AG10803 (cell line): Measurements from ENCODE around the gene LCLAT1.

ENCODE experiments used
- DNase-seq: peaks from one replicate; pipeline ENCODE4 v3.0.0; 2010; ENCODE audit warnings: low read depth
- H3K4me3 ChIP-seq: 2 replicates; pipeline ENCODE4 v1.5.1; 2011; ENCODE audit warnings: mild to moderate bottlenecking, low read length, control low read depth
- CTCF ChIP-seq: conservative IDR thresholded peaks from 2 replicates; pipeline ENCODE4 v1.5.1; 2011; ENCODE audit warnings: mild to moderate bottlenecking, low read length, control low read depth, inconsistent platforms

LCLAT1 gene

GRCh38 chr2:30662268-30663131 is 215.5 kb downstream of the LCLAT1 start:
- DNase-seq = peak; percentile 38
- TF ChIP-seq CTCF = no peak
- no peak overlapping the region for H3K4me3 ChIP-seq

- no peak for DNase-seq
- no peak for TF ChIP-seq CTCF
- H3K4me3 ChIP-seq = no peak overlapping the region
Observed at GRCh38 chr2:30663321-30663720, 216.3 kb downstream of the LCLAT1 start.

GRCh38 chr2:30663806-30664205 is 216.8 kb downstream of the LCLAT1 start:
- DNase-seq = no peak
- H3K4me3 ChIP-seq = no peak overlapping the region
- no peak for TF ChIP-seq CTCF

GRCh38 chr2:30664761-30665358 is 217.8 kb downstream of the LCLAT1 start:
- DNase-seq = peak; percentile 96
- no peak overlapping the region for H3K4me3 ChIP-seq
- no peak for TF ChIP-seq CTCF

GRCh38 chr2:30665761-30666265 is 218.8 kb downstream of the LCLAT1 start:
- no peak overlapping the region for H3K4me3 ChIP-seq
- DNase-seq = no peak
- no peak for TF ChIP-seq CTCF

GRCh38 chr2:30666266-30666874 is 219.3 kb downstream of the LCLAT1 start:
- TF ChIP-seq CTCF = no peak
- H3K4me3 ChIP-seq = no peak overlapping the region
- DNase-seq = peak; percentile 90
